ENCODE results near the gene STAP1. TPM values are rescaled to one million over a fixed set of nuclear protein-coding genes. Genes with fewer than 3 reads are reported as not detected.

The STAP1 gene
- total RNA-seq, 2 donors from 2014 or later: 0.34 TPM; not detected in 1

- no peaks in the 10 kb centered on the region for H3K9me3 ChIP-seq
- TF ChIP-seq POLR2AphosphoS5 (IDR thresholded peaks at IDR 0.05) (no peak), CTCF (IDR thresholded peaks at IDR 0.05) (no peak), POLR2A (IDR thresholded peaks at IDR 0.05) (no peak)
- DNase-seq (ENCODE audit: low spot score): no peak
- no peak overlapping the region for H3K27ac ChIP-seq
- intact Hi-C loops (cut with DNase I): no loop called here
- peaks cover 0 to 6% of the 10 kb centered on the region in 2 donors for H3K36me3 ChIP-seq
- no peaks in the 10 kb centered on the region for H3K27me3 ChIP-seq (replicated peaks; ENCODE audit: insufficient read depth)
- WGBS: 94% methylated on average over 2 of the region's 2 CpGs
- H3K4me1 ChIP-seq (replicated peaks): no peaks in the 10 kb centered on the region
- H3K4me3 ChIP-seq: no peak overlapping the region
Observed at GRCh38 chr4:67535280-67535840, 23.2 kb upstream of the STAP1 start.

GRCh38 chr4:67539830-67540229, 18.7 kb upstream of the STAP1 start:
- WGBS: 98% methylated on average over 1 of the region's 1 CpG
- H3K9me3 ChIP-seq: no peaks in the 10 kb centered on the region
- peaks cover 11% of the 10 kb centered on the region for H3K4me1 ChIP-seq (replicated peaks)
- DNase-seq (ENCODE audit: low spot score): no peak
- H3K4me3 ChIP-seq: no peak overlapping the region
- peaks cover 0 to 6% of the 10 kb centered on the region in 2 donors for H3K36me3 ChIP-seq
- no peak overlapping the region for H3K27ac ChIP-seq
- no peaks in the 10 kb centered on the region for H3K27me3 ChIP-seq (replicated peaks; ENCODE audit: insufficient read depth)
- intact Hi-C loops (cut with DNase I): no loop called here
- TF ChIP-seq POLR2A (IDR thresholded peaks at IDR 0.05) (no peak), CTCF (IDR thresholded peaks at IDR 0.05) (no peak), POLR2AphosphoS5 (IDR thresholded peaks at IDR 0.05) (no peak)

- no peaks in the 10 kb centered on the region for H3K9me3 ChIP-seq
- no peaks in the 10 kb centered on the region for H3K27me3 ChIP-seq (replicated peaks; ENCODE audit: insufficient read depth)
- H3K36me3 ChIP-seq: peaks cover 0 to 6% of the 10 kb centered on the region in 2 donors
- DNase-seq (ENCODE audit: low spot score): no peak
- 12% methylated on average over 1 of the region's 1 CpG for WGBS
- H3K4me1 ChIP-seq (replicated peaks): peaks cover 11% of the 10 kb centered on the region
- TF ChIP-seq POLR2AphosphoS5 (IDR thresholded peaks at IDR 0.05) (peak; percentile 21), CTCF (IDR thresholded peaks at IDR 0.05) (no peak)
- no peak overlapping the region for H3K4me3 ChIP-seq
- H3K27ac ChIP-seq: no peak overlapping the region
- intact Hi-C loops (cut with DNase I): no loop called here
Observed at GRCh38 chr4:67542076-67542475, 16.5 kb upstream of the STAP1 start.

- peak within 1 kb of the TSS; percentile 60 to 64 for H3K4me3 ChIP-seq
- H3K27me3 ChIP-seq (replicated peaks; ENCODE audit: insufficient read depth): no peaks in the 10 kb centered on the region
- H3K9me3 ChIP-seq: no peaks in the 10 kb centered on the region
- DNase-seq (ENCODE audit: low spot score): peak; percentile 95
- H3K36me3 ChIP-seq: no peaks in the 10 kb centered on the region
- under 1% methylated on average over 51 of the region's 53 CpGs for WGBS
- H3K4me1 ChIP-seq (replicated peaks): peaks cover 11% of the 10 kb centered on the region
- peak; percentile 84 for TF ChIP-seq POLR2A (IDR thresholded peaks at IDR 0.05)
- TF ChIP-seq CTCF (IDR thresholded peaks at IDR 0.05): no peak
- peak; percentile 91 for TF ChIP-seq POLR2AphosphoS5 (IDR thresholded peaks at IDR 0.05)
- intact Hi-C loops (cut with DNase I): loop anchor here (5.0 kb wide), 1 partner anchor 157 kb away; the partner anchor contains the start of gene UBA6
- H3K27ac ChIP-seq: peak within 1 kb of the TSS; percentile 82 to 88
Observed at GRCh38 chr4:67545199-67546003, 13.1 kb upstream of the STAP1 start, which contains the start of gene CENPC. TSS of gene CENPC (minus strand) at chr4:67545503. CDS start at chr4:67545355, 148 bp downstream.
